Testis (tissue), 3 donors: ENCODE measurements around the gene SIN3B. TPM values are rescaled to one million over a fixed set of nuclear protein-coding genes. Genes with fewer than 3 reads are reported as not detected.
A peak's percentile ranks its signal among the peaks of the same experiment; 100 is the strongest.

Experiments used
- DNase-seq: peaks from one replicate; pipeline ENCODE4 v3.0.0-alpha.2; 2019
- H3K27ac ChIP-seq, 2 donors: fragments of 200-600 bp; sonication (generic); one replicate each; pipeline ENCODE4 v1.5.1; 2019
- H3K27me3 ChIP-seq: fragments of 200-600 bp; sonication (generic); one replicate; pipeline ENCODE4 v1.5.1; 2019
- H3K36me3 ChIP-seq: fragments of 200-600 bp; sonication (generic); one replicate; pipeline ENCODE4 v1.5.1; 2017; ENCODE audit warnings: low read depth; ENCODE audit errors: missing control alignments
- H3K4me1 ChIP-seq: fragments of 200-600 bp; sonication (generic); one replicate; pipeline ENCODE4 v1.5.1; 2019
- H3K4me3 ChIP-seq, 2 donors: fragments of 200-600 bp; sonication (generic); one replicate each; pipeline ENCODE4 v1.5.1; 2017 to 2019
- H3K9me3 ChIP-seq: fragments of 200-600 bp; sonication (generic); one replicate; pipeline ENCODE4 v1.5.1; 2017
- POLR2A ChIP-seq: fragments of 450-650 bp; IDR thresholded peaks from one replicate; pipeline ENCODE4 v1.6.1; 2017; ENCODE audit warnings: antibody characterized with exemption, mild to moderate bottlenecking, moderate library complexity
- WGBS, 2 donors: methylation state at CpG; one replicate each; pipeline ENCODE4 v1.1.5; 2018; 5-methylcytosine and 5-hydroxymethylcytosine counted together
- intact Hi-C: fragments of 100-400 bp; cut with DNase I; formaldehyde crosslinking; loops from one replicate; pipeline ENCODE4 v1.15.1; 2023; ENCODE audit warnings: low total_unique reads
- polyA plus RNA-seq: library from polyadenylated mRNA; stranded (reverse); fragments of 350-450 nt; fragmentation: Illumina TruSeq; extraction: RNeasy Lipid Tissue Mini Kit (QIAGEN cat#74804); gene quantifications from one replicate; pipeline ENCODE4 v1.2.3, GENCODE V29; 2014; ENCODE audit warnings: low read depth, low replicate concordance; ENCODE audit not compliant: insufficient read depth
- total RNA-seq, 2 donors: library from RNA; depleted of rRNA; stranded (reverse); fragments of >200 nt; gene quantifications; one replicate each; pipeline ENCODE4 v1.2.3, GENCODE V29; 2016
- TF ChIP-seq, protein P1 (sequence below), 3 experiments: fragments of 450-650 bp in 2 of 3; fragments of 200-600 bp in 1 of 3; sonication (generic) in 1 of 3; IDR thresholded peaks; one replicate each; pipeline ENCODE4 v1.5.1; 2016 to 2019; ENCODE audit warnings: antibody characterized with exemption in 3 of 3, mild to moderate bottlenecking in 2 of 3, moderate library complexity in 1 of 3

Gene SIN3B
- total and polyA plus RNA-seq, 3 donors from 2014 or later, result 70.6 to 283 (median 231) TPM

DNA sequence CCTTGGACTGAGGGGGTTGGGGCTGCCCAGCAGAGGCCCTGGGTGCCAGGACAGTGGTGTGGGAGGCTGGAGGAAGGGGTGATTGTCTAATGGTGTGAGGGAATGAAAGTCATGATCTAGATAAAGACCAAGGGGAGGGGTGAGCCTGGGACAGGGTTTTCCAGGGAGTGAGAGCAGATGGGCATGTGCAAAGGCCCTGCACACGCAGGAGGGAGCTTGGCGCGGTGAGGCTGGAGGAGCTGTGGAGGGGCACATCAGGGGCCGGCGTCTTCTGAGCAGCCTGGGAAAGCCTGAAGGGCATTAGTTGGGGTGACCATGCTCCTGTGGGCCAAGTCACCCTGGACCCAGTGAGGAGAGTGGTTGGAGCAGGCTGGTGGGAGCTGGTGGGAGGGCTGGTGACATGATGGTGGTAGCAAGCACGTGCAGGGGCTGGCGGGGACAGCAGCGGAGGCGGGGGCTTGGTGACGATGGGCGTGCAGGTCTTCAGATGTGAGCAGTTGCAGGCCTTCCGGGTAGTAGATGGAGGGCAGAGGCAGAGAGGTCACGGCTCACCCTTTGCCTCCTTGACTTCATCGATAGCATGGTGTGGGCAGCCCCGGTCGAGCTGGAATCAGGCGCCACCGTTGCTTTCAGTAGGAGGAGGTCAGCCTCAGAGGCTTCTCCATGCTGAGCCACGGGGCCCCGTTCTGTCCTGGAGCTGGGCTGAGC, 39.4 kb downstream of the SIN3B start:
- no peak for TF ChIP-seq POLR2A
- TF ChIP-seq, protein P1, sequence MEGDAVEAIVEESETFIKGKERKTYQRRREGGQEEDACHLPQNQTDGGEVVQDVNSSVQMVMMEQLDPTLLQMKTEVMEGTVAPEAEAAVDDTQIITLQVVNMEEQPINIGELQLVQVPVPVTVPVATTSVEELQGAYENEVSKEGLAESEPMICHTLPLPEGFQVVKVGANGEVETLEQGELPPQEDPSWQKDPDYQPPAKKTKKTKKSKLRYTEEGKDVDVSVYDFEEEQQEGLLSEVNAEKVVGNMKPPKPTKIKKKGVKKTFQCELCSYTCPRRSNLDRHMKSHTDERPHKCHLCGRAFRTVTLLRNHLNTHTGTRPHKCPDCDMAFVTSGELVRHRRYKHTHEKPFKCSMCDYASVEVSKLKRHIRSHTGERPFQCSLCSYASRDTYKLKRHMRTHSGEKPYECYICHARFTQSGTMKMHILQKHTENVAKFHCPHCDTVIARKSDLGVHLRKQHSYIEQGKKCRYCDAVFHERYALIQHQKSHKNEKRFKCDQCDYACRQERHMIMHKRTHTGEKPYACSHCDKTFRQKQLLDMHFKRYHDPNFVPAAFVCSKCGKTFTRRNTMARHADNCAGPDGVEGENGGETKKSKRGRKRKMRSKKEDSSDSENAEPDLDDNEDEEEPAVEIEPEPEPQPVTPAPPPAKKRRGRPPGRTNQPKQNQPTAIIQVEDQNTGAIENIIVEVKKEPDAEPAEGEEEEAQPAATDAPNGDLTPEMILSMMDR (IDR thresholded peaks at IDR 0.05), result no peak
- Histone ChIP-seq H3K9me3 (no peaks in the 10 kb centered on the region), H3K27me3 (no peaks in the 10 kb centered on the region), H3K4me1 (peaks cover 24% of the 10 kb centered on the region), H3K4me3 (no peak overlapping the region), H3K27ac (no peak overlapping the region), H3K36me3 (no peaks in the 10 kb centered on the region)
- DNase-seq, result no peak
- intact Hi-C loops, result no loop called here
- WGBS, 2 donors, result 89 to 94% methylated on average over 16 to 20 of the region's 20 CpGs

- Histone ChIP-seq H3K4me3 (no peak overlapping the region), H3K27me3 (no peaks in the 10 kb centered on the region), H3K27ac (no peak overlapping the region), H3K9me3 (no peaks in the 10 kb centered on the region), H3K36me3 (no peaks in the 10 kb centered on the region), H3K4me1 (peaks cover 29% of the 10 kb centered on the region)
- intact Hi-C loops, result no loop called here
- WGBS, 2 donors, result 91 to 93% methylated on average over 7 to 27 of the region's 30 CpGs
- no peak for DNase-seq
- TF ChIP-seq, protein P1 (IDR thresholded peaks at IDR 0.05), result no peak
- TF ChIP-seq POLR2A, result no peak
These were observed 40.3 kb downstream of the SIN3B start for GRCh38 chr19:16869331-16869972.

GRCh38 chr19:16871871-16872270, 42.7 kb downstream of the SIN3B start:
- H3K27me3 ChIP-seq, result no peaks in the 10 kb centered on the region
- H3K4me3 ChIP-seq, result no peak overlapping the region
- peak overlapping the region in 1 of 2 donors; percentile 74 for H3K27ac ChIP-seq
- no peak for DNase-seq
- TF ChIP-seq, protein P1 (IDR thresholded peaks at IDR 0.05), result no peak
- TF ChIP-seq POLR2A, result no peak
- no peaks in the 10 kb centered on the region for H3K9me3 ChIP-seq
- peaks cover 20% of the 10 kb centered on the region for H3K4me1 ChIP-seq
- 60 to 68% methylated on average over 7 of the region's 7 CpGs for WGBS, 2 donors
- intact Hi-C loops, result no loop called here
- H3K36me3 ChIP-seq, result no peaks in the 10 kb centered on the region

DNA sequence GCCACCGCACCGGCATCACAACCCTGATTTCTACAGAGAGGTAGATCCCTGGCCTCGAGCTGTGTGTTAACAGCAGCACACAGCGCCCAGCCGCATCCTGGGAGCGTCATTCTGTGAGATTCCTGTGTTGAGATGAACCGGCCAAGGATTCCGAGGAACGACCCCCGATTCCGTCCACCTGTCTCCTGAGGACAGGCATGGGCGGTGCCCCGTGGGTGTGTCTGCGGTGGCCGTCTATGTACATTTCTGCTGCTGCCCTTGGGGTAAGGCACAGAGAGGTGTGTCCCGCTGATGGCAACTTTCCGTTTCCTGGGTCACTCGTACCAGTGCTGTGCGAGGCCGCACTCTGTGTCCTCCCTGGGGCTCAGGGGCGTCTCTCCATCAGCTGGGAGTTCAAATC, 43.5 kb downstream of the SIN3B start:
- H3K4me1 ChIP-seq, result peaks cover 11% of the 10 kb centered on the region
- H3K27me3 ChIP-seq, result no peaks in the 10 kb centered on the region
- peak overlapping the region; percentile 50 to 74 for H3K27ac ChIP-seq
- no peaks in the 10 kb centered on the region for H3K36me3 ChIP-seq
- intact Hi-C loops, result no loop called here
- no peaks in the 10 kb centered on the region for H3K9me3 ChIP-seq
- H3K4me3 ChIP-seq, result no peak overlapping the region
- WGBS, 2 donors, result 89 to 95% methylated on average over 10 to 20 of the region's 21 CpGs
- TF ChIP-seq POLR2A, result no peak
- TF ChIP-seq, protein P1 (IDR thresholded peaks at IDR 0.05), result no peak
- no peak for DNase-seq
